Measurements from ENCODE around the gene MAGEB4.

The MAGEB4 gene

DNA sequence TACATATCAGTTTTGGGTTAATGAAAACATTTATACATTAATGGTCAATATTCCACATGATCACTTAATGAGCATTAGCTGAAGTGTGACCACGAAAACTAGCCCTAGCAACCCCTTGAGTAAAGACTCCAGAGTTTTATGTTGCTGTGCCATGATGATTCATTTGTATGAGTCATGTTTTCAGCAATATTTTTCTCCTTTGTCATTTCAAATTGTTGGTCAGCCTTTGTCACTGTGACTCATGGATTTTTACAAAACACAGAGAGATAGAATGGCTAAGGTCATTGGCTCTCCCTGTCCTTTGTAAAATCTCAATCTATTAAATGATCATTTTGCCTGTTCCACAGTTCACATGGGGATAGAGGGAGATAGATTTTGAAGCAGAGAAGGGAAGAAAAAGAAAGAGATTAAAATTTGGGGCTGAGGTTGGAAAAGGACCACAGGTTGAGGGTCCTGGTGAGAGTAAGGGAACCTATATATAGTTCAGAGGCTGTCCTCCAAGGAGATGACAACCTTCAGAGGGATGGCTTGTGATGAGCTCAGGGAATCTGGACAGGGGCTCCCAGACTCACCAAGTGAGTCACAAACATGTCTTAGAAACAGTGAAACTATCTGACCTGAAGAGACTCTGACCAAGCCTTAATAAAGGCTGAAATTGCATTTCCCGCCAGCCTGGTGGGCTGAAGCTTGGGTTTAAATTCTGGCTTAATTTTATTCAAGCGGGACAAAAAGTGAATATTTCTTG lies 41.8 kb downstream of the MAGEB4 start:
- no peak for DNase-seq

All from NCI-H526 (cell line).